Caco-2 (cell line): ENCODE measurements around the gene FBXL7. TPM values are rescaled to one million over a fixed set of nuclear protein-coding genes. Genes with fewer than 3 reads are reported as not detected.

ENCODE experiments used
- BruUV-seq: library from RNA; stranded (reverse); fragments of 400-500 nt; replicated peaks from 2 replicates; lab custom pipeline; 2021; lab: Mats Ljungman, UMichigan
- CTCF ChIA-PET: fragments of 300-600 bp; sonication (Branson Sonifier 250); formaldehyde crosslinking; loops from one replicate; lab custom pipeline; 2022; ENCODE audit warnings: antibody characterized with exemption; lab: Charles Lee
- POLR2A ChIA-PET: fragments of 300-600 bp; sonication (Branson Sonifier 250); formaldehyde crosslinking; loops from one replicate; lab custom pipeline; 2022; ENCODE audit warnings: antibody characterized with exemption; lab: Charles Lee
- DNase-seq, 2 experiments: peaks; one replicate each; pipeline versions ENCODE4 v3.0.0 to v3.0.0-alpha.2; 2020 to 2022
- H3K27me3 ChIP-seq: replicated peaks from 2 replicates; pipeline ENCODE4 v1.6.0; 2011; ENCODE audit warnings: low read length; ENCODE audit not compliant: control insufficient read depth, insufficient read depth
- H3K36me3 ChIP-seq: 2 replicates; pipeline ENCODE4 v1.5.1; 2011; ENCODE audit warnings: low read length; ENCODE audit not compliant: control insufficient read depth, insufficient read depth
- H3K4me1 ChIP-seq: fragments of 250-450 bp; sonication (Bioruptor Pico); 2 replicates; pipeline ENCODE4 v1.5.1; 2020; ENCODE audit warnings: mild to moderate bottlenecking
- H3K4me3 ChIP-seq: 2 replicates; pipeline ENCODE4 v1.5.1; 2011; ENCODE audit warnings: low read depth, mild to moderate bottlenecking, control low read depth, low read length
- H3K9me3 ChIP-seq: fragments of 250-450 bp; sonication (Bioruptor Pico); 2 replicates; pipeline ENCODE4 v1.5.1; 2020; ENCODE audit warnings: mild to moderate bottlenecking, moderate library complexity
- H3K27ac Mint-ChIP-seq: one replicate; pipeline ENCODE4 v1.8.0; 2022; ENCODE audit warnings: mixed read lengths; ENCODE audit not compliant: unreplicated experiment
- H3K27me3 Mint-ChIP-seq: one replicate; pipeline ENCODE4 v1.8.0; 2022; ENCODE audit warnings: mixed read lengths; ENCODE audit not compliant: insufficient read depth, unreplicated experiment
- H3K36me3 Mint-ChIP-seq: one replicate; pipeline ENCODE4 v1.8.0; 2022; ENCODE audit warnings: mild to moderate bottlenecking, mixed read lengths; ENCODE audit not compliant: insufficient read depth, unreplicated experiment
- H3K4me1 Mint-ChIP-seq: one replicate; pipeline ENCODE4 v1.8.0; 2022; ENCODE audit warnings: low read depth, mixed read lengths; ENCODE audit not compliant: unreplicated experiment
- H3K4me3 Mint-ChIP-seq: one replicate; pipeline ENCODE4 v1.8.0; 2022; ENCODE audit warnings: mild to moderate bottlenecking, moderate library complexity, mixed read lengths; ENCODE audit not compliant: unreplicated experiment
- H3K9me3 Mint-ChIP-seq: one replicate; pipeline ENCODE4 v1.8.0; 2022; ENCODE audit warnings: mixed read lengths; ENCODE audit not compliant: unreplicated experiment
- CTCF ChIP-seq, 2 experiments: fragments of 200-600 bp in 1 of 2; IDR thresholded peaks; 1 replicate in 1 of 2; 2 replicates in 1 of 2; pipeline versions ENCODE4 v1.5.1 to v1.8.0; 2011 to 2022; ENCODE audit warnings: antibody characterized with exemption in 1 of 2, control low read depth in 1 of 2, inconsistent platforms in 1 of 2, low read depth in 1 of 2, low read length in 1 of 2, mild to moderate bottlenecking in 1 of 2, moderate library complexity in 1 of 2; ENCODE audit not compliant: insufficient read depth in 1 of 2, severe bottlenecking in 1 of 2, unreplicated experiment in 1 of 2
- intact Hi-C: fragments of 100-400 bp; cut with micrococcal nuclease; formaldehyde crosslinking; loops from one replicate; pipeline ENCODE4 v1.10.0; 2022; ENCODE audit not compliant: unreplicated experiment
- total RNA-seq: library from RNA; stranded (reverse); gene quantifications from 2 replicates; pipeline ENCODE4 v1.2.3, GENCODE V29; 2022

Gene FBXL7
- total RNA-seq, 1 experiment from 2014 or later: not detected

GRCh38 chr5:15737036-15737821, 237.2 kb downstream of the FBXL7 start:
- Mint-ChIP-seq H3K4me3 (no peak overlapping the region), H3K4me1 (no peaks in the 10 kb centered on the region), H3K27ac (no peak overlapping the region), H3K9me3 (no peaks in the 10 kb centered on the region), H3K27me3 (peaks cover 5% of the 10 kb centered on the region), H3K36me3 (no peaks in the 10 kb centered on the region)
- intact Hi-C loops: no loop called here
- no peak for TF ChIP-seq CTCF (IDR thresholded peaks at IDR 0.05; ENCODE audit: insufficient read depth in 1 of 2, low read depth in 1 of 2, low read length in 1 of 2, severe bottlenecking in 1 of 2, unreplicated experiment in 1 of 2)
- ChIA-PET POLR2A (no interaction called here), CTCF (no interaction called here)
- no peak for DNase-seq
- no peaks in the 10 kb centered on the region for H3K36me3 ChIP-seq
- H3K9me3 ChIP-seq: no peaks in the 10 kb centered on the region
- H3K4me1 ChIP-seq: no peaks in the 10 kb centered on the region
- H3K4me3 ChIP-seq: no peak overlapping the region
- no TSS peak for BruUV-seq
- H3K27me3 ChIP-seq: no peaks in the 10 kb centered on the region

- POLR2A ChIA-PET: no interaction called here
- Histone ChIP-seq H3K4me3 (no peak overlapping the region), H3K27me3 (no peaks in the 10 kb centered on the region), H3K4me1 (no peaks in the 10 kb centered on the region), H3K36me3 (no peaks in the 10 kb centered on the region), H3K9me3 (no peaks in the 10 kb centered on the region)
- no peaks in the 10 kb centered on the region for H3K36me3 Mint-ChIP-seq
- no TSS peak for BruUV-seq
- no peak for TF ChIP-seq CTCF (IDR thresholded peaks at IDR 0.05; ENCODE audit: insufficient read depth in 1 of 2, low read depth in 1 of 2, low read length in 1 of 2, severe bottlenecking in 1 of 2, unreplicated experiment in 1 of 2)
- H3K4me3 Mint-ChIP-seq: no peak overlapping the region
- H3K27me3 Mint-ChIP-seq: peaks cover 5% of the 10 kb centered on the region
- no peak for DNase-seq
- CTCF ChIA-PET: no interaction called here
- no peak overlapping the region for H3K27ac Mint-ChIP-seq
- no peaks in the 10 kb centered on the region for H3K4me1 Mint-ChIP-seq
- H3K9me3 Mint-ChIP-seq: no peaks in the 10 kb centered on the region
- intact Hi-C loops: no loop called here
Observed at GRCh38 chr5:15737871-15738664, 238.1 kb downstream of the FBXL7 start.

GRCh38 chr5:15740383-15740782, 240.4 kb downstream of the FBXL7 start:
- ChIA-PET CTCF (no interaction called here), POLR2A (no interaction called here)
- H3K9me3 Mint-ChIP-seq: no peaks in the 10 kb centered on the region
- BruUV-seq: no TSS peak
- no peaks in the 10 kb centered on the region for H3K4me1 ChIP-seq
- no peaks in the 10 kb centered on the region for H3K27me3 ChIP-seq
- H3K9me3 ChIP-seq: no peaks in the 10 kb centered on the region
- no peaks in the 10 kb centered on the region for H3K36me3 ChIP-seq
- peaks cover 5% of the 10 kb centered on the region for H3K27me3 Mint-ChIP-seq
- TF ChIP-seq CTCF (IDR thresholded peaks at IDR 0.05; ENCODE audit: insufficient read depth in 1 of 2, low read depth in 1 of 2, low read length in 1 of 2, severe bottlenecking in 1 of 2, unreplicated experiment in 1 of 2): no peak
- no peaks in the 10 kb centered on the region for H3K36me3 Mint-ChIP-seq
- no peak overlapping the region for H3K27ac Mint-ChIP-seq
- no peak overlapping the region for H3K4me3 Mint-ChIP-seq
- no peak overlapping the region for H3K4me3 ChIP-seq
- no peak for DNase-seq
- no peaks in the 10 kb centered on the region for H3K4me1 Mint-ChIP-seq
- intact Hi-C loops: no loop called here
